Thoracic aorta (tissue), 2 donors: ENCODE measurements around the gene RSAD1. TPM values are rescaled to one million over a fixed set of nuclear protein-coding genes. Genes with fewer than 3 reads are reported as not detected.

Experiments used
- ATAC-seq: fragments of 150-250 bp; one replicate; pipeline ENCODE4 v1.8.0; 2017; ENCODE audit warnings: low read depth; ENCODE audit not compliant: insufficient number of reproducible peaks, low FRiP score
- DNase-seq: peaks from one replicate; pipeline ENCODE4 v3.0.0-alpha.2; 2020; ENCODE audit warnings: low spot score
- H3K27ac ChIP-seq, 2 donors: fragments of 200-600 bp; sonication (generic); 1 replicate in 1 of 2; 2 replicates in 1 of 2; pipeline ENCODE4 v1.5.1; 2016; ENCODE audit warnings: mild to moderate bottlenecking in 2 of 2, moderate library complexity in 2 of 2
- H3K27me3 ChIP-seq: fragments of 200-600 bp; sonication (generic); replicated peaks from 2 replicates; pipeline ENCODE4 v1.6.0; 2016; ENCODE audit warnings: mild to moderate bottlenecking; ENCODE audit not compliant: insufficient read depth
- H3K36me3 ChIP-seq: fragments of 200-600 bp; sonication (generic); one replicate; pipeline ENCODE4 v1.5.1; 2016
- H3K4me1 ChIP-seq, 2 donors: fragments of 200-600 bp; sonication (generic); 1 replicate in 1 of 2; 2 replicates in 1 of 2; pipeline versions ENCODE4 v1.5.1 to v1.6.0; 2016; ENCODE audit warnings: low read depth in 2 of 2, mild to moderate bottlenecking in 1 of 2; ENCODE audit not compliant: control insufficient read depth in 1 of 2
- H3K4me3 ChIP-seq: fragments of 200-600 bp; sonication (generic); 2 replicates; pipeline ENCODE4 v1.5.1; 2016; ENCODE audit warnings: mild to moderate bottlenecking
- H3K9me3 ChIP-seq: fragments of 200-600 bp; sonication (generic); 2 replicates; pipeline ENCODE4 v1.5.1; 2016
- CTCF ChIP-seq: fragments of 200-600 bp; sonication (generic); IDR thresholded peaks from one replicate; pipeline ENCODE4 v1.5.1; 2019; ENCODE audit warnings: antibody characterized with exemption
- total RNA-seq, 2 donors: library from RNA; depleted of rRNA; stranded (reverse); fragments of >200 nt; gene quantifications; one replicate each; pipeline versions ENCODE4 v1.1.0 to v1.2.3, GENCODE V29; 2016

RSAD1 gene
- total RNA-seq, 2 donors from 2014 or later: 21.4 to 35.3 TPM

- Histone ChIP-seq H3K27ac (no peak overlapping the region), H3K27me3 (peaks cover 6% of the 10 kb centered on the region), H3K36me3 (no peaks in the 10 kb centered on the region), H3K4me3 (no peak overlapping the region), H3K4me1 (no peaks in the 10 kb centered on the region), H3K9me3 (no peaks in the 10 kb centered on the region)
- ATAC-seq (no peak), DNase-seq (no peak)
- TF ChIP-seq CTCF: no peak
Measured at GRCh38 chr17:50527949-50528474, 49.4 kb downstream of the RSAD1 start.

GRCh38 chr17:50529849-50530248 is 51.2 kb downstream of the RSAD1 start:
- no peak overlapping the region for H3K27ac ChIP-seq
- H3K36me3 ChIP-seq: no peaks in the 10 kb centered on the region
- H3K9me3 ChIP-seq: no peaks in the 10 kb centered on the region
- no peak for TF ChIP-seq CTCF
- peaks cover 0 to 12% of the 10 kb centered on the region in 2 donors for H3K4me1 ChIP-seq
- H3K27me3 ChIP-seq: peaks cover 6% of the 10 kb centered on the region
- ATAC-seq (no peak), DNase-seq (no peak)
- H3K4me3 ChIP-seq: no peak overlapping the region

- TF ChIP-seq CTCF: no peak
- no peaks in the 10 kb centered on the region for H3K9me3 ChIP-seq
- H3K27me3 ChIP-seq: peaks cover 6% of the 10 kb centered on the region
- no peak for ATAC-seq
- H3K36me3 ChIP-seq: no peaks in the 10 kb centered on the region
- no peak overlapping the region for H3K4me3 ChIP-seq
- H3K27ac ChIP-seq: no peak overlapping the region
- DNase-seq: no peak
- H3K4me1 ChIP-seq: peaks cover 0 to 12% of the 10 kb centered on the region in 2 donors
Measured at GRCh38 chr17:50531428-50532025, 52.9 kb downstream of the RSAD1 start.

GRCh38 chr17:50532452-50533024 is 53.9 kb downstream of the RSAD1 start, which contains the start of gene EPN3:
Gene EPN3, plus strand, starts transcription at chr17:50532735. Its CDS starts 3,822 bp downstream, at chr17:50536557.
- H3K27ac ChIP-seq: no peak within 1 kb of the TSS

More at GRCh38 chr17:50532452-50533024, 53.9 kb downstream of the RSAD1 start, which contains the start of gene EPN3:
- Histone ChIP-seq H3K36me3 (no peaks in the 10 kb centered on the region), H3K9me3 (no peaks in the 10 kb centered on the region), H3K27me3 (peaks cover 6% of the 10 kb centered on the region), H3K4me3 (no peak within 1 kb of the TSS), H3K4me1 (peaks cover 0 to 12% of the 10 kb centered on the region in 2 donors)
- no peak for TF ChIP-seq CTCF
- DNase-seq (no peak), ATAC-seq (no peak)
